Limb (tissue), 2 donors: ENCODE results near the gene ADAMTS17.

Experiments
- DNase-seq, 2 donors: peaks; one replicate each; pipeline ENCODE4 v3.0.0-alpha.2; 2016; ENCODE audit errors: extremely low spot score in 2 of 2

ADAMTS17 gene, protein sequence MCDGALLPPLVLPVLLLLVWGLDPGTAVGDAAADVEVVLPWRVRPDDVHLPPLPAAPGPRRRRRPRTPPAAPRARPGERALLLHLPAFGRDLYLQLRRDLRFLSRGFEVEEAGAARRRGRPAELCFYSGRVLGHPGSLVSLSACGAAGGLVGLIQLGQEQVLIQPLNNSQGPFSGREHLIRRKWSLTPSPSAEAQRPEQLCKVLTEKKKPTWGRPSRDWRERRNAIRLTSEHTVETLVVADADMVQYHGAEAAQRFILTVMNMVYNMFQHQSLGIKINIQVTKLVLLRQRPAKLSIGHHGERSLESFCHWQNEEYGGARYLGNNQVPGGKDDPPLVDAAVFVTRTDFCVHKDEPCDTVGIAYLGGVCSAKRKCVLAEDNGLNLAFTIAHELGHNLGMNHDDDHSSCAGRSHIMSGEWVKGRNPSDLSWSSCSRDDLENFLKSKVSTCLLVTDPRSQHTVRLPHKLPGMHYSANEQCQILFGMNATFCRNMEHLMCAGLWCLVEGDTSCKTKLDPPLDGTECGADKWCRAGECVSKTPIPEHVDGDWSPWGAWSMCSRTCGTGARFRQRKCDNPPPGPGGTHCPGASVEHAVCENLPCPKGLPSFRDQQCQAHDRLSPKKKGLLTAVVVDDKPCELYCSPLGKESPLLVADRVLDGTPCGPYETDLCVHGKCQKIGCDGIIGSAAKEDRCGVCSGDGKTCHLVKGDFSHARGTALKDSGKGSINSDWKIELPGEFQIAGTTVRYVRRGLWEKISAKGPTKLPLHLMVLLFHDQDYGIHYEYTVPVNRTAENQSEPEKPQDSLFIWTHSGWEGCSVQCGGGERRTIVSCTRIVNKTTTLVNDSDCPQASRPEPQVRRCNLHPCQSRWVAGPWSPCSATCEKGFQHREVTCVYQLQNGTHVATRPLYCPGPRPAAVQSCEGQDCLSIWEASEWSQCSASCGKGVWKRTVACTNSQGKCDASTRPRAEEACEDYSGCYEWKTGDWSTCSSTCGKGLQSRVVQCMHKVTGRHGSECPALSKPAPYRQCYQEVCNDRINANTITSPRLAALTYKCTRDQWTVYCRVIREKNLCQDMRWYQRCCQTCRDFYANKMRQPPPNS

DNA sequence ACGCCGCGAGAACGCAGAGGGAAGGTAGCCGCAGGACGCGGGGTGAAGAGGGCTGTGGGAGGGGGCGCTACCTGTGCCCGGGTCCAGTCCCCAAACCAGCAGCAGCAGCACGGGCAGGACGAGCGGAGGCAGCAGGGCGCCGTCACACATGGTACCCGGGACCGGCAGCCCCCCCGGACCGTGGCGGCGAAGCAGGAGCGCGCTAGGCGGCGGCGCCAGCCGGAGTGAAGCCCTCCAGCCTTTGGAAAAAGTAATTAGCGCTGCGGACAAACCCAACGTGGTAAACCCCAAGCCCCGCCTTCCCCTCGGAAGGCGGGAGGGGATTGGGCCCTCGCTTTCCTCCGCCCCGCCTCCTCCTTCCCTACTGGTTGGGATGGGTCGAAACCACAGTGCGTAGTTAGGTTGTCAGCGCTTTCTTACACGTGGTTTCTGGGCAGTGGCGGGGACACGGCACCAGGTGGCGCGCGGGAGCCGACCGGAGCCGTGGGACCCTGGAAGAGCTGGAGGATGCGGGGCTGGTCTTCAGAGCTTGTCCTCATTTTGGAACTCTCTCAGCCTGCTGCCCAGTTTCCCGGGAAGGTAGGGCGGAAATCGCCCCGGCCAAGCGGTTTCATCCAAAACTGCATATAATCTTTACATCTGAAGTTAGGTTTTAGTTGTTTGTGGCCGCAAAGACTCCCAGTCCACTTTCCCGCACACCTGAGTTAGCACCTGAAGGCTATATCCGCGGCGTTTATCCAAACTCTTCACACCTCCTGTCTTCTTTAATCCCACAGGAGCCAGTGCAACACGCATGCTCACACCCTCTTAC, at the start of gene ADAMTS17:
Gene ADAMTS17, minus strand, starts transcription at position 226 of the 811 bp plus-strand sequence. Its CDS starts 76 bp downstream, at position 150.
- DNase-seq, result peak; percentile 97 to 98

DNA sequence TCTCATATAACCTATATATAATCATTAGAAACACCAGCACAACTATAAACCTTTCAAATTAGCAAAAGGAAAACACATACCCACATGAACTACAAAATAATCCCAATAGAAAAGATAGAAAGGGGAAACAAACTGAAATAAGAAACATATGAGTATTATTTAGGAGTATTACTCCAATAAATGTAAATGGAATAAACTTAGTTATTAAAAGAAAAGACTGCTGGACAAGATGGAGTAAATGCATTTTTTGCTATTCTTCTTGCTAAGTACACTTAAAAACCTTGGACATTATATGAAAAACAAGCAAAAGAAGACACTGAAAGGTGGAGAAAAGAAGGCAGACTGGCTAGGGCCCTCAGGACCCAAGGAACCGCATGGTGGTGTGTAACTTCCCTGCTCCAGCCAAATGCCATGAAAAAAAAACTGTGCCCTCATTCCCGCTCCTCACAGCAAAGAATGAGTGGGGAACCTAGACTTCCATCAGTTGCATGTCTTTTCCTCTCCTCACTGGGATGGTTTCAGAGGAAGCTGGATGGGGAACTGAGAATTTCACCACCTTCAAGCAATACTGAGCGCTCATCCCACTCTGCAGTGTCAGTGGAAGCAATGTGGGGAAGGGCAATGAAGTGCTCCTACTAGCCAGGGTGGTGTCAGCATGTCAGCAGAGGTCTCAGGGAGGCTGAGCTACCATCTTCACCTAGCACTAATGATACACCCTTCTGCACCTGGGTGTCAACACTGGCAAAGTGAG, 43.7 kb upstream of the ADAMTS17 start:
- DNase-seq, result no peak

DNA sequence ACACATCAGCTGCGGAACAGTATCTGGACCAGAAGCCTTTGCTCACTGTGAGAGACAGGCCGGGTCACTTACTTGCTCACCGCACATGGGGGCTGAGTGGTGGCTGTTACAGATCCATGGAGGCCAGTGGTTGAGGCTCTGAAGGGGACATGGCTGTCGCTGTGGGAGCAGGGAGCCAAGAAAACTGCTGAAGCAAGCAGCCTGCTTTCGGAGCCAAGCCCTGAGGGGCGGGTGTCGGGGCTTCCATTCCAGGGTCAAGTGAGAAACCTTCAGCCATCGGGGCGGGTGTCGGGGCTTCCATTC, 42.3 kb upstream of the ADAMTS17 start:
- no peak for DNase-seq

DNA sequence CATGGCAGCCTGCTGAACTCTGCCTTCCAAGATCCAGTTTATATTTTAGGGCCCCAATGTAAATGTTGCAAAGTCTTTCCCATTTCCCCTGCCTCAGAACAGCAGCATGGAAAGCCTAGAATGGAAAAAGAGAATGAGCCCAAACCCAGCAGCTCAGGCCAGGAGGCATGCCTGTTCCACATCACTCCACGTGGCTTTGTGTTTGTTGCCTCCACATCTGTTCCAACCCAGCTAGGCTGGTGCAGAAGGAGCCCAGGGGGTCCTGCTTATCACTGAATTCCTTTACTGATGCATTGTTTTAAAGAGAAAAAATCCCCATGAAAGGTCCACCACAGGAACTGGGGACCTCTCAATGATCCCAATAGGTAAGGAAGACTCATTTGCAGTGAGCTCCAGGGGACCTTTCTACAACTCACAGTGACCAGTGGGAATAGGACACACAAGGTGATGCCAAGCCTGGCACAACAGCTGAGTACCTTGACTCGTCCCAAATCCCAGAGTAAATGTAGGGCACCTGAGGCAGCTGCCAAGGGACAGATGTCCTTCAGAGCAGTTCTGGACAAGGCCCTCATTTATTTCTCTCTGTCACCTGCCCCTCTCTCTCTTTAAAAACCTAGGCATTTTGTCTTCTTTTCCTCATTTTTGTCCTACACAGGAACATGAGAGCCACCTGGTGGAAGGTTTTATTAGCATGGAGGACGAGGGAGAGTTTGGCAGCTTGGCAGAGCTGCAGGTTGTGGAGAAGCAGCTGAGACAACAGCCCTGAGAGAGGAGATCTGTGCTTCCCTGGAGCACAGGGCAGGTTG, 41.7 kb upstream of the ADAMTS17 start:
- DNase-seq, result no peak

DNA sequence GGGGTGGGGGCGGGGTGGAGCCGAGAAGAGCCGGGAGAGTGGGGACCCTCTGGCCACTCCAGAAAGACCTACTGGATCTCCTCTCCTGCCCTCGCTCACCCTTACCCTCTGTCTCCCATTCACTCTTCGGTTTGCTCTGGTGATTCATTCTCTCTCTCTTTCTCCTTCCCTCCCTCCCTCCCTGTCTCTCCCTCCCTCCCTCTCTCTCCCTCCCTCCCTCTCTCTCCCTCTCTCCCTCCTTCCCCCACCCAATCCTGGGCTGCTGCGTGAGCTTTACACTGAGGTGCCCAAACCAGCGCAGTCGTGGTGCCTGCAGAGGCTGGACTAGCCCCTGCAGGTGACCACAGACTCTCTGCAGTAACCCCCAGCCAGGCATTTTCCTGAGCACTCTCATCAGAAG, 32.2 kb upstream of the ADAMTS17 start:
- DNase-seq, result no peak

DNA sequence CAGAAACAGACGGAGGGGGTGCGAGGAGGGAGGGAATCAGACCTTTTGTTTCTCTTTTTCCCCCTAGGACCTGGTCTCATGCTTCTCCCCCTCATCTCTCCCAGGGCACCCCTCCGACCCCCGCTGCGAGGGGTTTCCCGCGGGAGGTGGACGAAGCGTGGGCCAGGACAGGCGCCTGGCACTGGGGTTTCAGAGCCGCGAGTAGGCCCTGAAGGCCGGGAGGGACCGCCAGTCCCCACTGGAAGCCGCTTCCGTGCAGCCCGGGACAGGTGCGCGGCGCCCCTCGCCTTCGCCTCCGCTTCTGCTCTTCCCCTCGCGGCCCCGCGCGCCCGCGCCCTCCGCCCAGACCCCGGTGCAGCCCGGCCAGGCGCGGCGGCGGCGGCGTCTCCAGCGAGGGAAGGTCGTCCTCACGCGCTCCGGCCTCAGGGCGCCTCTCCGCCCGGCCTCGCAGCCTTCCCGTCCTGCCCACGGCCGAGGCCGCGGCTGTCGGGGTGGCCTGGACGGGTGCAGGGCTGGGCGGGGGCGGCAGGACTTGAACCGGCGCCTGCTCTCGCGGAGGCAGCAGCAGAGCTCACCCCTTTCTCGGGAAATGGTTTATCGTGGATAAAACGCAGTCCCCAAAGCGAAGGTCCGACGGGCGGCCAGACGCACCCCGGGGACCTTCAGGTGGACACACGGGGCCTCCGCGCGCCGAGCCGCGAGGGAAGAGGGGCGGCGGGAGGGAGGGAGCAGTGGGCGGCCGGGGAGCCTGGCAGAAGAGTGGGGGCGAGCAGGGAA, 31.5 kb upstream of the ADAMTS17 start:
- peak in 1 of 2 donors; percentile 43 for DNase-seq

DNA sequence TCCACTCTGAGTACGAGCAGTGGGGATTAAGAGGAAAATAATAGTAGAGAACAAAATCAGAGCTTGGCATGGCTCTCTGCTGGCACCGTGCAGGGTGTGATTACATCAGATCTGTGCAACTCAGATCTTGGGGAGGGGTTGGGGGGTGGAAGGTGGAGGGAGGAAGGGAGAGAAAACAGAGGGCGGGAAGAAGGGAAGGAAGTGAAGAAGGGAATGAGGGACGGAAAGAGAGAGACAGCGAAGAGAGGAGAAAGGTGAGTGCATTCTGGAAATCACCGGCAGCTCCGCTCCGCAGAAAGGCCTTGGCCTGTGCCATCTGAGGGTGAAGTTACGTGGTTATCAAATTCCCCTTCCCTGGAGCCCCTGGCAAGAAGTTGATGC, 31.0 kb upstream of the ADAMTS17 start:
- no peak for DNase-seq

DNA sequence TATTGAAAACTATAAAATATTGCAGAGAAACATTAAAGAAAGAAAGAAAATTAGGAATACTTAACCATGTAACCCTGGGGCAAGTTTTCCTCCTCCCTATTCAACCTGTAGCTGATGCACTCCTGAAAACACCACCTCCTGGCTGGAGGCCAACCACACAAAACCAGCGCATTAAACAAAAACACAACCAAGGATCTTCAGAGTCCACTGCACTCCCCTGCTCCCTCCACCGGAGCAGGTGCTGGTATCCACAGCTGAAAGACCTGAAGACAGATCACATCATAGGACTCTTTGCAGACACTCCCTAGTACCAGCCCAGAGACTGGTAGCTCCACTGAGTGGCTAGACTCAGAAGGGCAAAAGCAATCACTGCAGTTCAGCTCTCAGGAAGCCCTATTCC, 13.6 kb upstream of the ADAMTS17 start:
- DNase-seq, result no peak

DNA sequence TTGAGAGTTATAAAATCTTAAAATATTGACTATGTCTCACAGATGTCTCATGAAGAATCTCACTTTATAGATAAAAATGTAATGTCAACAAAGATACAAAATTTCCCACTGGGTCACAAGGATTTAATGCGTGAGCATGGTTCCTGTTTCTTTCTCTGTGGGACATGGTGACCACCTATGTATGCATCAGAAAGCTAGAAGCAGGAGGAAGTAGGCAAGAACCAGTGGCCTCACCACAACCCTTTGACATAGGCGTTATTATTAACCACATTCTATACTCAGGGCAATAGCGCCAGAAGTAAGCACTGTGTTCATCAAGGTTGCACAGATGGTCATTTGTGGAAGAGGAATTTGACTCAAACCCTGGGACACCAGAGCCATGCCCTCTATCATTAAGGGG, 11.7 kb upstream of the ADAMTS17 start:
- no peak for DNase-seq

DNA sequence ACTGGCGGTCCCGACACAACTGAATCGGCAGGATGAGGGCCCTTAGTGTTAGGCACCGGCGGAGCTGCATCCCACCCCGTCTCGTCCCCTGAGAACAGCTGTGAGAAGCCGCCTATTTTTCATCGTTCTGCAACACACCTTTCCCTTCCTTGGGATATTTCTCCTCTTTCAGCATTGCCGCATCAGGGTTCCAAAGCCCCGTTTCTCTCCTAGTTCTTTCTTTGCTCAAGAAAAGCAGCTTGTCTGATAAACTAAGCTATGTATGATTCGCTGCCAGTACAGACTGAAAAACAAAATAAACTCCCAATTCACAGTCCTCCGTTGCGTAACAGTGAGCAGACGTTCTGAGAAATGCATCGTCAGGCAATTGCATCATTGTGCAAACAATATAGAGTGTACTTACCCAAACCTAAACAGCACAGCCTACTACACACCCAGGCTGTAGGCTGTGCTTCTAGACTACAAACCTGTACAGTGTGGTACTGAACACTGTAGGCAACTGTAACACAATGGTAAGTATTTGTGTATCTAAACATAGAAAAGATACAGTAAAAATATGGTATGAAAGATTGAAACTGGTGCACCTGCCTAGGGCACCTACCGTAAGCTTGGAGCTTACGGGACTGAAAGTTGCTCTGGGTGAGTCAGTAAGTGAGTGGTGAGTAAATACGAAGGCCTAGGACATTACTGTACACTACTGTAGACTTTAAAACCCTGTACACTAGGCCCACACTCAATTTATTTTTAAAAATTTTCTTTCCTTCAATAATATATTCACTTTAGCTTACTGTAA, 8.9 kb upstream of the ADAMTS17 start:
- DNase-seq, result no peak

DNA sequence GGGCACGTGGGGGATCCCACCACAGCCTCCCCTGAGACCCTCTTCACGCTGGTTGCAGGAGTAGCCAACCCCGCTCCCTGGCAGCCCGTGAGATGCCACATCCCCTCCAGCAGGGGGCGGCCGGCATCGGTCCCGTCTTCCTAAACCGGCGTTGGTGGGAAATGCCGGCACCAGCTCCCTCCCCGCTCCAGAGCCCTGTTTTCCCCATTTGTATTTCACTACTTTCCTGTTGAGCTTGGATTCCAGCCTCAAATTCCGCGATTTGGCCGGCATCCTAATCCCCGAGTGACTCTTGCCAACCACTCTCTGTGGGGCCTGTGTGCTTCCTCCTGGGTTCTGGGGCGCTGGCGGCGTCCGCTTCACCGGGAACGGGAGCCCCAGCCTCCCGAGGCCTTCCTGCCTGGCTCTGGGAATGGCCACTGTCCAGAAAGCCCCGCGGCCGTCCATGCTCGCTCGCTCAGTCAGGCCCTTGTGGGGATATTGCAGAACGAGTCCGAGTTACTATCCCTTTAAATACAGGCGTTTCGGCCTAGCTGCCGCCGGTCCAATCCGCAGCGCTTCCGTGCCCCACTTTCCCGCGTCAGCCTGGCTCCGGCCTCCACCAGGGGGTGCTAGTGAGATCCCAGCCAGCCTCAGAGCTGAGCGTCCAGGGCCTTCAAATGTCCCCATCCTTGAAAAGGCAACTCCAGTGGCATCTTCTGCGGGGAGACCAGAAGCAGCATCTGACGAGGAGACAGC, 8.1 kb upstream of the ADAMTS17 start:
- peak; percentile 90 to 97 for DNase-seq

DNA sequence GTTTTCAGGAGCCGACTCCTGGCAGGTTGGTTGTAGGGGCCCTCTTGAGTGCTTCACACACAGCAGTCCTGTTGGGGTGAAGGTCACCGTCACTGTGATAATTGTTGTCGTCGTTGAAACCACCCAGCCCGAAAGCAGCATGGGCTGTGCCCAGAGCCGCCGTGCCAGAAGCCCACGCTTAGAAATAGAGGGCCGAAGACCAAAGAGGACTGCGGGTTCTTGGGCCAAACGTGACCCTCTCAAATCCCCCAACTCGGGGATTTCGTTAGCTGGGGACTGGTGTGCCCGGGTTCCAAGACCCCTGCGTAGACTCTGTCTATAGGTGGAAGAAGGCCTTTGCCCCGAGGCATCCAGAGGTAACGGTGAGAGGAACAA, 7.5 kb upstream of the ADAMTS17 start:
- DNase-seq, result no peak

DNA sequence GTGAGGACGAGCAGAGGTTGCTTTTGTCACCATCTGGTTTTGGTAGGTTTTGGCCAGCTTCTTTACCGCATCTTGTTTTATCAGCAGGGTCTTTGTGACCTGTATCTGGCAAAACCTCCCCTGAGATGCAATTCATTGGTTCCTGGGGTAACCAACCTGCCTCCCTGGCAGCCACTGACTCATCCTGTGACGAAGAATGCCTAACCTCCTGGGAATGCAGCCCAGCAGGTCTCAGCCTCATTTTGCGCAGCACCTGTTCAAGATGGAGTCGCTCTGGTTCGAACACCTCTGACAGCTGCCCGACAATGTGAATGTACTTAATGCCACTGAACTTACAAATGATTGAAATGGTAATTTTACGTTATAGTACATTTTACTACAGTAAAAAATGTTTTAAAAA, 6.8 kb upstream of the ADAMTS17 start:
- no peak for DNase-seq

DNA sequence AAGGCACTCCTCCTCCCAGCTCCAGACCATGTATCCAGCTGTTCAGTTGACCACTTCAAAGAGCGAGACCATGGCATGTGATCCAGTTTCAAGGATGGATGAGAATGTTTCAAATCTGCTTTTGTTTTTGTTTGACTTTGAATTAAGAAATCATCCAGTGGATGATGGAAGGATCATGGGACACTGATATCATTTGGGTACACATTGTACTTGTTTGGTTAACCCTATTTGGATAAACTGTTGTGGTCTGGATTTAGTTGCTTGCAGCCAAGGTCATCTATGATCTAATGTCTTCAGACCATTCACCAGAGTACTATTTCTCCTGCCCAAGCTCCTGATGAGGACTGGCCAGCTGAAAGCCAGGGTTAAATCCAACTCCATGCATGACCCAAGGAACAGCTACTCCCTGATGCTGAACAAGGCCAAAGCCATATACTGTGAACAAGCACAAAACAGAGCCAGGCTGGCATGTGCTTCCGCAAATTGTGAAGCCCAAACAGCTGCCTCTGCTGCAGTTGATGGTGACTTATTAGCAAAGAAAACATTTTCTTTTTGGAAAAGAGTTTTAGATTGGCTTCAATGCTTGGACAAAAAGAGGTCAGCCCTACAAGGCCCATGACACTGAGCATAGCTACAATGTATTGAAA, 5.2 kb upstream of the ADAMTS17 start:
- DNase-seq, result no peak

DNA sequence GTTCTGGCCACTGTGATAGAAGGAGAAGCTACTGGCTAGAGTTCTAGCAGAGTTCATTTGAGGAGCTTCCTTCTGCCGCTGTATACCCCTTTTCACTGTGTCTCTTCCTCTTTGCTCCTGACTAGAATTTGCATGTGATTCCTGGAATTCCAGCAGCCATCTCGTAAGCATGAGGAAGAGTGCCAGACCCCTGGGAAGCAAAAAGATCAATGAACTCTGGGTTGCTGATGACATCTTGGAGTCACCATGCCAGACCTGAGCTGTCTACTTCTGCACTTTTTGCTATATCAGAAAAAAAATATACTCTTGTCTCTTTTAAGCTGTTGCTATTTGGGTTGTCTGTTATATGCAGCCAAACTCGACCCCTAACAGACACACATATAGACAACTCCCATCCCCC, 3.7 kb upstream of the ADAMTS17 start:
- DNase-seq, result no peak

DNA sequence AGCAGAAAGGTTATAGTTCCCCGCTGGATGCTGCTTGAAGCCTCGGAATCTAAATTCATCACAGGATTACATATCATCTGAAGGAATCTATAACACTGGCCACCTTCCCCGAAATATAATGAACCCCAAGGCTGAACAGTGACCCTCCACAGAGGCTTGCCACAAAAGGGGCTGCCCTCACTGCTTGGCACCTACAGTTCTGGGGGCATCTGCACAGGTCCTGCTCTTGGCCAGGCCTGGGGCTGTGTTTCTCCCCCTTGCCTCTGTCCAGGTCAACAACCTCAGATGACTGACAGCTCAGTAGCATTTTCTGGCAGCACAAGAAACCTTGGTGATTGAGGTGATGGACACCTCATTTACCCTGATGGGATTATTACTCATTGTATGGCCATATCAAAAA, 1.5 kb upstream of the ADAMTS17 start:
- DNase-seq, result no peak

DNA sequence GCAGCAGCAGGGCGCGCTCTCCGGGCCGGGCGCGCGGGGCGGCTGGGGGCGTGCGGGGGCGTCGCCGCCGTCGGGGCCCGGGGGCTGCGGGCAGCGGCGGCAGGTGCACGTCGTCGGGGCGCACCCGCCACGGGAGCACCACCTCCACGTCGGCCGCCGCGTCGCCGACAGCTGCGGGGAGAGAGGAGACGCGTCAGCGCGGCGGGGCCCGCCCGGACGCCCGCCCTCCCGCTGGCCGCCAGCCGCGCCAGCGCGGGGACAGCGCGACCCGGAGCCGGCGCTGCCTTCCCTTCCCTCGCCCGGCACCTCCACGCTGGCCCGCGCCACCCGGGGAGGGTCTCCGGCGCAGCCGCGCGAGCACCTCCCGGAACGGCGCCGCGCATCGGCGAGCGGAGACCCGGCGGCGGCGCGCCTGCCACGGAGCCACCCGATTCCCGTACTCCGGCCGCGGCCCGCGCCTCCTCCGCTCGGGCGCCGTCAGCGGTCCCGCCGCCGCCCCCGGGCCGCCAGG, 481 bp downstream of the ADAMTS17 start:
- DNase-seq, result no peak
